Stimulated activated CD4-positive, alpha-beta T cell treated with anti-CD3 and anti-CD28 coated beads, Interleukin-12 subunit alpha, Interleukin-12 subunit beta, amount 100 ng/mL, for 24 hours (primary cell): ENCODE measurements around the gene DEF6.
"Not testable (repeated sequence)": the region's sequence is repeated elsewhere in the genome, so short reads cannot be mapped to it uniquely, and the experiment has no call there.

ENCODE experiments used
- DNase-seq, 2 experiments: peaks; one replicate each; pipeline ENCODE4 v3.0.0-alpha.2; 2020; ENCODE audit warnings: low read depth in 2 of 2

DEF6 gene

DNA sequence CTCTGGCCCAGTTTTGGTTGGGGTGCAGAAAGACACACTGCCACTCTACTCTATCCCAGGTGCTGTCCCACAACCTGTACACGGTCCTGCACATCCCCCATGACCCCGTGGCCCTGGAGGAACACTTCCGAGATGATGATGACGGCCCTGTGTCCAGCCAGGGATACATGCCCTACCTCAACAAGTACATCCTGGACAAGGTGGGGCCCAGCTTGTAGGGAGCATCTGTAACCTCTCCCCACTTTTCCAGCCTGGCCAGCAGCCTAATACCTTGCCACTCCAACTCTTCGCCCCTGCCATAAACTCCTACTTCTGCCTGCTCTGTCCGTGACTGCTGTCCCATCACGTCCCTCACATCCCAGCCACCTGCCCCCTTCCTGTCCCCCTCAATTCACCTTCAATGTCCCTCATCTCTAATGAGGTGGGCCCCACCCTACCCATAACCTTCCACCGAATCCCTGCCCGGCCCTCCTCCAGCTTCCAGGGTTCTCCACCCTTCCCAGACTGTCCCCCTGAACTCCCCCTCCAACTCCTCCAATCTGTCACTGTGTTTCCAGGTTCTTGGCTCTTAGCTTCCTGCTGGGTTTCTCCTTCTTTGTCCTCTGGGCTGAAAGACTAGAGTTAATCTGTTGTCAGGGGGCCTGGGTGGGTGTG is 12.1 kb downstream of the DEF6 start:
- no peak for DNase-seq

- no peak for DNase-seq
Measured at GRCh38 chr6:35310265-35310831, 12.7 kb downstream of the DEF6 start.

- no peak for DNase-seq
Measured at GRCh38 chr6:35311390-35312075, 13.9 kb downstream of the DEF6 start.

DNA sequence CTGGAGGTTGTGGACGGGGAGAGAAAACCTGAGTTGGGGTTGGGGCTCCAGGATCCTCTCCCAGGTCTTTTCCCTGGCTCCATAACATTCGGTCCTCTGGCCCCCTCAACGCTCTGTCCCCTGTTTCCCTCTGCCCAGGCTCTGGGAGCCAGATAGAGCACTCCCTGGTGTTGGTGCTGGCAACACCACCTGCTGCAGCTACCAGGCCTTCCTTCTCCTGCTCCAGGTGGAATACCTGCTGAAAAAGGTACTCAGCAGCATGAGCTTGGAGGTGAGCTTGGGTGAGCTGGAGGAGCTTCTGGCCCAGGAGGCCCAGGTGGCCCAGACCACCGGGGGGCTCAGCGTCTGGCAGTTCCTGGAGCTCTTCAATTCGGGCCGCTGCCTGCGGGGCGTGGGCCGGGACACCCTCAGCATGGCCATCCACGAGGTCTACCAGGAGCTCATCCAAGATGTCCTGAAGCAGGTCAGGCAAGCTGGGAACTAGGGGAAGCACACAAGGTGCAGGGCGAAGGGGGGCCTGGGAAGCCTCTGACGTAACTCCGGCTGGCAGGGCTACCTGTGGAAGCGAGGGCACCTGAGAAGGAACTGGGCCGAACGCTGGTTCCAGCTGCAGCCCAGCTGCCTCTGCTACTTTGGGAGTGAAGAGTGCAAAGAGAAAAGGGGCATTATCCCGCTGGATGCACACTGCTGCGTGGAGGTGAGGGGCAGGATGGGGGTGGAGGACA is 14.6 kb downstream of the DEF6 start:
- no peak for DNase-seq

GRCh38 chr6:35312807-35313206 is 15.2 kb downstream of the DEF6 start:
- no peak for DNase-seq

DNA sequence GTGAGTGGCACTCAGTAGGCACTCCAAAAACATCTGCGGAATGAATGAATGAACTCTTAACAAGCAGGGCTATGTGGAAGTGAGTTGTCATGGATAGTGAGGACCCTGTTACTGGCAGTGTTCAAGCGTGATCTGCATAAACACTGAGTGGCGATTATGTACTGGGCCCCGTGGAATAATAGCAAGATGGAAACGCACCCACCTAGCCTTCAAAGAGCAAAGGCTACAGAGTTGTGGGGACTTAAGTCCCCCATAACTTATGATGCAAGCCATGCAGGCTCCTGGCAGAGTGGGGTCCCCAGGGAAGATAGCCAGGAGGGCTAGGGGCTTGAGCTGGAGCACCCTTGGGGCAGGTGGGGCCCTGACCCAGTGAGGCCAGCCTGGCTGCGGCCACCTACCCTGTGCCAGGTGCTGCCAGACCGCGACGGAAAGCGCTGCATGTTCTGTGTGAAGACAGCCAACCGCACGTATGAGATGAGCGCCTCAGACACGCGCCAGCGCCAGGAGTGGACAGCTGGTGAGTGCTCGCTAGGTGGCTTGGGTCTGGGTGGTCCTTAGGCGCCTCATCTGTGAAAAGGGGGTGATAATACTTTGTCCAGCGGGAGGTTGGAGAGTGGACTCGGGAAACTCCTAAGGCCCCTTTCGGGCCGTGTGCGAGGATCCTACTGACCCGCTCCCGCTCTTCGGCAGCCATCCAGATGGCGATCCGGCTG is 20.0 kb downstream of the DEF6 start:
- DNase-seq: no peak

DNA sequence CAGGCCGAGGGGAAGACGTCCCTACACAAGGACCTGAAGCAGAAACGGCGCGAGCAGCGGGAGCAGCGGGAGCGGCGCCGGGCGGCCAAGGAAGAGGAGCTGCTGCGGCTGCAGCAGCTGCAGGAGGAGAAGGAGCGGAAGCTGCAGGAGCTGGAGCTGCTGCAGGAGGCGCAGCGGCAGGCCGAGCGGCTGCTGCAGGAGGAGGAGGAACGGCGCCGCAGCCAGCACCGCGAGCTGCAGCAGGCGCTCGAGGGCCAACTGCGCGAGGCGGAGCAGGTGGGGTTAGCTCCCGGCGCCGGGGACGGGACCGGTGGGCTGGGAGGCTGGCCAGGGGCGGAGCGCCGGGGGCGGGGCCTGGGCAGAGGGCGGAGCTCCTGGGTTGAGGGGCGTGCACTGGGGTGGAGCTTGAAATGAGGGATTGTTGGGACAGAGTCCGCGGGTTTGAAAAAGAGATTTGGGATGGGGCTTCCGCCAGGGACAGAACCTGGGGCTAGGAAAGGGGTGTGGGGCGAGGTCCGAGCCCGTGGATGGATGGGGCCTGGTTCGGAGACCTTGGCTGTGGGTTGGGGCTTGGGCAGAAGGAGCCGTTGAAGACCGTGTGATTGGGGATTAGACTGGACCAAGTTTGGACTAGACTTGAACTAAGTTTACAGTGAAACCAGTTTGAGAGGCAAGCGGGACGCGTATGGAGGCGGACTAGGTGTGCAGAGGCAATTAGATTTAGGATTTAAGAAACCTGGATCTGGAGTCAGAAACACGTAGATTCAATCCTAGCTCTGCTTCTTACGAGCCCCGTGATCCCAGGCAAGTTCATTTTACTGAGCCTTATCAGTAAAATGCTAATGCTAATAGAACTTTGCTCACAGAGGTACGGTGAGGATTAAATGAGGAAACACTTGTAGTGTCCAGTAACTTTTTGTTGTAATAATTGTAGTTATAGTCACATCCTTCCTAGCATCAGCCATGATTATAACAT is 20.9 kb downstream of the DEF6 start:
- DNase-seq: no peak

DNA sequence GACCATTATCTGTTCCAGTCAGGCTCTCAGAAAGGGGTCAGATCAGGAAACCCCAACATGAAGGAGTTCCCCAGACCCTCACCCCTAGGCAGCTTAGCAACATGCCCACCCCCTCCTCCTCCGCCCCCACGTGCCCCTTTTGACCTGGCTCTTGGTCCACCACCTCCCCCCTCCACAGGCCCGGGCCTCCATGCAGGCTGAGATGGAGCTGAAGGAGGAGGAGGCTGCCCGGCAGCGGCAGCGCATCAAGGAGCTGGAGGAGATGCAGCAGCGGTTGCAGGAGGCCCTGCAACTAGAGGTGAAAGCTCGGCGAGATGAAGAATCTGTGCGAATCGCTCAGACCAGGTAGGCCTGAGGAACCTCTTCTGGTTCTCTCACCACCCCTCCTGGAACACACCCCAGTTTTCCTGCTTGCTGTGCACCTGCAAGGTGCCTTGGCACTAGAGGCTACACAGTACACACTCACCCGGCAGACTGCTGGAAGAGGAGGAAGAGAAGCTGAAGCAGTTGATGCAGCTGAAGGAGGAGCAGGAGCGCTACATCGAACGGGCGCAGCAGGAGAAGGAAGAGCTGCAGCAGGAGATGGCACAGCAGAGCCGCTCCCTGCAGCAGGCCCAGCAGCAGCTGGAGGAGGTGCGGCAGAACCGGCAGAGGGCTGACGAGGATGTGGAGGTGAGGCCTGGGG is 21.9 kb downstream of the DEF6 start:
- no peak for DNase-seq

DNA sequence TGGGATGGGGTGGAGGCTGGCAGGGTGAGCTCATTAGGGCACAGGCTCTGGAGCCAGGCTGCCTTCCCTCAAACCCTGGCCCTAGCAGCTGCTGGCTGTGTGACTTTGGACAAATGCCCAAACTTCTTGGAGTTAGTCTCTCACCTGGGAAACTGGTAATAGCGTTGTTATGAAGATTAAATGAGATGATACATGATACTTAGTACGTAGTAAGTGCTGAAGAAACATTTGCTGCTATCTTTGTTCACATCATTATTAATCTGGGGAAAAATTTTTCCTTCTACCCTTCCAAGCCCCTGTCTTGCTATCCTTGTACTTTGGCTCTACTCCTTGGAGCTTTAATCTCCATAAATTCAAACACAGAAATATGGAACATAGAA is 22.4 kb downstream of the DEF6 start:
- DNase-seq: no peak

GRCh38 chr6:35321091-35321490 is 23.5 kb downstream of the DEF6 start:
- no peak for DNase-seq

- DNase-seq: peak; percentile 52 to 59
Measured at GRCh38 chr6:35327349-35328027, 29.9 kb downstream of the DEF6 start.

GRCh38 chr6:35328108-35328723 is 30.6 kb downstream of the DEF6 start:
- no peak for DNase-seq

DNA sequence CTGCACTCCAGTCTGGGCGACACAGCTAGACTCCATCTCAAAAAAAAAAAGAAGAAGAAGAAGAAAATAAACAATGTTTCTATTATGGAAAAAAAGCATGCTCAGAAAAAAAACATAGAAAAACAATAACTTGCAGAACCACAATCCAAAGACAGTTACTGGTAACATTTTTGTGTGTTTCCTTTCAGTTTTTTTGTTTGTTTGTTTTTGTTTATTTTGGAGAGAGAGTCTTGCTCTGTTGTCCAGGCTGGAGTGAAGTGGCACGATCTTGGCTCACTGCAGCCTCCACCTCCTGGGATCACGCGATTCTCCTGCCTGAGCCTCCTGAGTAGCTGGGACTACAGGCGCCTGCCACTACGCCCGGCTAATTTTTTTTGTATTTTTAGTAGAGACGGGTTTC is 31.3 kb downstream of the DEF6 start:
- not testable (repeated sequence) for DNase-seq

GRCh38 chr6:35330541-35331119 is 33.0 kb downstream of the DEF6 start:
- DNase-seq: no peak

GRCh38 chr6:35332074-35332887 is 34.7 kb downstream of the DEF6 start:
- DNase-seq: not testable (repeated sequence)

DNA sequence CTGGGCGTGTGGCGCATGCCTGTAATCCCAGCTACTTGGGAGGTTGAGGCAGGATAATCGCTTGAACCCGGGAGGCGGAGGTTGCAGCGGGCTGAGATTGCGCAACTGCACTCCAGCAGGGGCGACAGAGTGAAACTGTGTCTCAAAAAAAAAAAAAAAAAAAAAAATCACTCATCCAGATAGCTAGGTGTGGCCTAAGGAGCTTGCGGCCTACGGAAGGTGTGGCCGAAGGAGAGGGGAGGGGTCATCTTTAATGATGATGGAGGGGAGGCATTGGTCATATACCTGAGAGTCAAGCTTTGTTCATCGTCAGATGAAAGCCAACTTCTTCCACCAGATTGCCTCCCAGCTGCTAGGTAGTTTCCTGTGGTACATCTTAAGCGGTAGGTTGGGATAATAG is 43.9 kb downstream of the DEF6 start:
- DNase-seq: no peak

DNA sequence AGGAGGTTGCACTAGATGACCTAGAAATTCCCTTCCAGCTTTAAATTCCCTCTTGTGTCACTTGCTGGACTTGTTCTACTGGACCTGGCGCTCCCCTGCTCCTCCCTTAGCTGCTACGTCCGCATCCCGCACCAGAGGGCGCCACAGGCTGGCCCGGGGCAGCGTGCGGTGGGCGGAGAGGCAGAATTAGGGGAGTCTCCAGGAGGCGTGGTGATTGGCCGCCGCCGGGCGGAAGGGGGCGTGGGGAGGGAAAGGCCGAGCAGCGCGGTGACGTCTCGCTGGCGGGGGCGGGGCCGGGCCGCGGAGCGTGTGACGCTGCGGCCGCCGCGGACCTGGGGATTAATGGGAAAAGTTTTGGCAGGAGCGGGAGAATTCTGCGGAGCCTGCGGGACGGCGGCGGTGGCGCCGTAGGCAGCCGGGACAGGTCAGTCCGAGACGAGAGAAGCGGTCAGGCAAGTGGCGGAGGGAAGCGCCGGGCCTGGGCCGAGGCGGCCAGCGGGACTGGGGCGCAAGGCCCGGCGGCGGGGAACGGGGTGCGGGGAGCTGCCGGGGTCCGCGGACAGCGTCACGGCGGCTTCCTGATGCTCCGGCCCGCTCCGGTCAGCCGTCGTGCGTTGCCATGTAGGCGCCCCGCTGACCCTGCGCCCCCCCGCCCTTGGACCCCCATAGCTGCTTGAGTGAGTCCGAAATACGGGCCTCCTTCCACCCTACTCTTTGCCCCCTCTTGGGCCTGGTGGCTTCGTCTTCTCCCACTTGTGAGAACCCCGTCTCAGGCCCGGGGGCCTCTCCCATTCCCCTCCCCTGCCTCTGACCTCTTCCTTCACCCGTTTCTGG is 44.9 kb downstream of the DEF6 start, which contains the start of gene PPARD:
PPARD (plus strand) TSS at position 301 of the 834 bp plus-strand sequence. CDS start 68,530 bp downstream, outside the sequence.
- DNase-seq: peak; percentile 95 to 98
